Caki2 (cell line): ENCODE data around the gene GPR153. TPM values are rescaled to one million over a fixed set of nuclear protein-coding genes. Genes with fewer than 3 reads are reported as not detected.

ENCODE experiments used
- DNase-seq: peaks from one replicate; pipeline ENCODE4 v3.0.0-alpha.2; 2015; ENCODE audit warnings: low read depth
- in situ Hi-C: cut with HindIII; loops from 2 replicates; pipeline ENCODE4 v1.10.0; 2016; ENCODE audit warnings: low sequenced_read_pairs, low pct_unique_long_range_greater_than_20kb, mixed read lengths
- total RNA-seq: library from RNA; depleted of rRNA; stranded (reverse); fragments of >200 nt; shearing (Covaris generic); gene quantifications from 2 replicates; pipeline ENCODE4 v1.2.3, GENCODE V29; 2014; ENCODE audit warnings: low replicate concordance

GPR153 gene
- total RNA-seq, 1 experiment from 2014 or later = 2.4 TPM

GRCh38 chr1:6273380-6273891, 12.5 kb upstream of the GPR153 start:
- DNase-seq = peak; percentile 73
- in situ Hi-C loops = no loop called here

DNA sequence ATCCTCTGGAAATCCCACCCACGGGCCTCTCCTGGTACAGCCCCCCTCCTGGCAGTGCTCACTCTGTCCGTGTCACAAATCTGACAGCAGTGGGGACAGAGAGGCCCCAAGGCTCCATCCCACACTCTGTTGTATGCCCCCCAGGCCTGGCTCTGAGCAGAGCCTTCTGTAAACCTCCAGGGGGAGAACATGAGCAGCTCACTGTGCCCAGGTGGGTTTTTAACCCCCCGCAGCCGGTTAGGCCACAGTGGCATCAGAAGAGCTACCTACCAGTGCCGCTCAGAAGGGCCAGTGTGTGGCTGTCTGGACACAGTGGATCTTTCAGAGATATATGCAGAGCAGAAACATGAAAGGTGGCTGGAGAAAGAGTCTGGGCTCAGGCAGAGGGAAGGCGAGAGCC, 12.0 kb upstream of the GPR153 start:
- no peak for DNase-seq
- in situ Hi-C loops = no loop called here

DNA sequence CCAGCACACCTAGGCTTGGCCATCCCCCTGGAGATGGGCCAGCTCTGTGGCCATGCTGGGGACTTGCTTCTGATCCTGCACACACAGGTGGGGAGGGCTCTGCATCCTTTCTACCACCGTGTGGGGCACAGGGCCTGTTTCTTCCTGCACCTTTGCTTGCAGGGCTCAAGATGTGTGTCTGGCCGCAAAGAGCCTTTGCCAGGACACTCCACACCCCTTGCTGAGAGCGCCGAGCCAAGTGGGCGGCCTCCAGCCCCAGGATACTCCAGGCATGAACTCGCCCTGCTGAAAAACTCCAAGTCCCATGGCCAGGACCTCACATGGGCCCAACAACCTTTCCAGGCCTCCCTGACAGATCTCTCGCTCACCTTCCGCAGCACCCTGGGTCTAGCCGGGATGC, 11.6 kb upstream of the GPR153 start:
- no peak for DNase-seq
- in situ Hi-C loops = no loop called here

DNA sequence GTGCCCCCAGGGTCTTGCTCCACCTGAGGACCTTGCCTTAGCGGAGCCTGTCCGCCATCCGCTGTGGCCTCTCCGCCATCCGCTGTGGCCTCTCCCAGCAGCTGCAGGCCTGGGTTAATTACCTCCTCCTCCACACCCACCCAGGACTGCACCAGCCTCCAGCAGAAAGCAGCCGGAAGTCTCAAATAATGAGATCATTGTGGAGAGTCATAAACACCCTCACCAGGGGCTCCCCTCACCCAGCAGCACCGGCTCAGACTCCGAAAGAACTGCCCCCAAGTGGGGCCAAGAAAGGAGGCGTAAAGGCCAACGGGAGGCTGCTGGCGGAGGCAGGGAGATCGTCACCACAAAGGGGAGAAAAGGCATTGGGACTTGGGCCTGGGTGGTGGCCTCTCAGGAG, 10.7 kb upstream of the GPR153 start:
- in situ Hi-C loops = no loop called here
- DNase-seq = no peak

- in situ Hi-C loops = no loop called here
- DNase-seq = no peak
Observed at GRCh38 chr1:6271006-6271405, 10.1 kb upstream of the GPR153 start.

- no peak for DNase-seq
- in situ Hi-C loops = no loop called here
Observed at GRCh38 chr1:6270401-6270800, 9.5 kb upstream of the GPR153 start.

DNA sequence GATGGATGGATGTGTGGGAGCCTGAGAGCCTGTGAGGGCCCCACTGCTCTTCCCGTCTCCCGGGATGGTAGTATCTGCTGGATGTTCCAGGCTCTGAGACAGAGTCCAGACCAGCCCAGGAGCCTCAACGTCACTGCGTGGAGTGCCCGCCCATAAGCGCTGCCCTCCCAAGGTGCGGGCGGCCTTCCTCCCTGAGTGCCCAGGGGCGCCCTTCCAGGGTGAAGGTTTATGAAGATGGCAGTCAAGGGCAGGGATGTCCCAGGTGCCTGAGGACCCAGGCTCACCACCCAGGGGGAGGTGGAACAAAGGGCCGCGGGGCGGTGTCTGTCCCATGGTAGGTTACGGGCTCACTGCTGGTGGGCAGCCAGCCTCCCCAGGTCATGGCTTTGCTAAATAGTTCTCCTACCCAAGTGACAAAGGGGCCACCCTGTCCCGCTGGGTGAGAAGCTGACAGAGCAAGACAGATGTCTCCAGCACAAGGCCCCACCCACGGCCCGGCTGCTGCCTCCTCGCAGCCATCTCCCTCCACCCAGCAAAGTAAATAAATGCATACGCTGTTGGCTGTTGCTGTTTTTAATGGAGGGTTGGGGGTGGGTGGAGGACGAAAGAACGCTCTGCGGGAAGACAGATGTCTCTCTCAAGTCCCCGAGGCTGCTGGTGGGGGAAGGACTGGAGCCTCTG, 9.0 kb upstream of the GPR153 start:
- no peak for DNase-seq
- in situ Hi-C loops = no loop called here

DNA sequence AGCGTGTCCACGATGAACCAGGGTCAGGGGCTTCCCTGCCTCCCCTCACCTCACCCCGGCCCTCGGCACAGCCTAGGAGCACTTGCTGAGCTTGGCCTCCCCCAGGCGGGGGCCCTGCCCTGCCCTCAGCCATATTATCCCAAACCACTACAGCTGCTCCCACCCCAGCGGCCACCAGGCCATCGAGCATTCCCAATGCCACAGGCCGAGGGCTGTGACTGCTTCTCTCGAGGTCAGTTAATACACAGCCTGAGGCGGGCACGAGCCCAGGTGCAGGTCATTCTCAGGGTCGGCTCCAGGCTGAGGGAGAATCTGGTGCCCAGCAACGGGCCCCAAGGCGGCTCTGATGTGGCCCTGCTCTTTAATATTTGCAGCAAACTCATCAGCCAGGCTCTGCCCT, 8.4 kb upstream of the GPR153 start:
- in situ Hi-C loops = no loop called here
- no peak for DNase-seq

DNA sequence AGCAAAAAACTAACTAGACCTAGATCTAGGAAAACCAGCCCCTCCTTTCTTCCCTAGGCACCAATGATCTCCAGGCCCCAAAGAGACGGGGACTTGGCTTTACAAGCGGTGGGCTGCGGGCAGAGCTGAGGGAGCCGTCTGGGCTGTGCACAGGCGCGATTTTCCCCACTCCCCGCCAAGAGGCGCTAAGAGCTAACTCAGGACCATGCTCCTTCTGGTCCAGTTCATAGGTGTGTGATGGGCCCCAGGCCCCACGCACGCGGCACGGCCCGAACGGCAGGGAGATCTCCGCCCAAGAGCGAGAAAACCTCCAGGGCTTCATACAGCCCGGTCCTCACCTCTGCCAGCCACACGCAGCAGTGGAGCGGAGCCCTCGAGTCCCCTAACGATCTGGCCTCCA, 7.5 kb upstream of the GPR153 start:
- in situ Hi-C loops = no loop called here
- DNase-seq = no peak

DNA sequence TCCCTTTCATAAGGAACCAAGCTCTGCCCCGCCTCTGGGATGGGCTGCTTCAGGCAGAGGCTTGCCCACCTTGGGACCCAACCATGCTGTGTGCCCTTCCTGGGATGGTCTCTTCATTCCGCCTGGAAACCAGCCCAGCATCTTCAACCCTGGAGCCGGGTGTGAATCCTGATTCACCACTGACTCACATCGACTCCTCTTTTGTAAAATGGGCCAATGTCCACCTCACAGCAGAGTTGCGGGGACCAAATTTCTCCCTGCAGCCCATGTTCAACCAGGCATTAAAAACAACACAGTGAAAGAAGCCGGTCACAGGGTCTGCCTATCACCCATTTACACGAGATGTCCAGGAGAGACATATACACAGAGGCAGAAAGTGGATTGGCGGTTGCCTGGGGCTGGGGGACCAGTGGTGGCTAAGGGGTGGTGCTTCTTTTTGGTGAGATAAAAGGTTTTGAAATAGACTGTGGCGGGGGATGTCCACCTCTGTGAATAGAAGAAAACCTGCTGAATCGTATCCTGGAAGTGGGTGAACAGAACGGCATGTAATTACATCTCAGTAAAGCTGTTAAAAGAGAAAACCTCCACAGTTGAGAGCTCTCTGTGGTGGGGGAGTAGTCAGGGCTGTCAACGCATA, 6.9 kb upstream of the GPR153 start:
- DNase-seq = peak; percentile 67
- in situ Hi-C loops = no loop called here

DNA sequence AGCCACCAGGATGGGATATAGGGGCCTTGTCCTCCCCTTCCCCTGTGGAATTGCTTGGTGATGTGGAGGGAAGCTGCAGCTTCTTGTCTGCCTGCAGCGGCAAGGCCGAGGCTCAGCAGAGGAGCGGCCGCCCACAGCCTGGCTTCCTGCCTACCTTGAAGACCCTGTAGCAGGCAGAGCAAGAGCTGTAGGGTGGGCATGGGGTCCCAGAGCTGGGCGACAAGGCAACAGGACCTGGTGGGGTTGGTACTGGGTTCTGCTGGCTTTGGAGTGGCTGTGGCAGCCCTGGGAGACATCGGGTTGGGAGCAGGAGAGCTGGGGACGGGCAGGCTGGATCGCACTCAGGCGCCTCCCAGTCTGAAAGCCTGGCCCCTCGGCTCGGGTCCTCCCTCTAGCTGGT, 5.7 kb upstream of the GPR153 start:
- in situ Hi-C loops = no loop called here

DNA sequence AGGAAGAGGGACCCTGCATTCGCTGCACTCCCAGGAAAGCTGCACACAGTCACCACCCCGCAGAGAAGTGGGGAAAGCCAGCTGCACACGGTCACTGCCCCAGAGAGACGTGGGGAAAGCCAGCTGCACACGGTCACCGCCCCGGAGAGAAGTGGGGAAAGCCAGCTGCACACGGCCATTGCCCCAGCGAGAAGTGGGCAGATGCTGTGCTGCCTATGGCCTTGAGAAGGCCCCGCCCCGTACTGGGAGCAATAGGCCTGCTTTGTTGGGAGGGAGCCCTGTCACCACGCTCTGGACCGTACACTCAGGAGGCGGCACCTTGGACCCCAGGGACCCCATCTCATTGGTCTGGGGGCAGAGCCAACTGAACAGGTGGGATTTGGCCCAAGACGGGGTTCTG, 4.3 kb upstream of the GPR153 start:
- no peak for DNase-seq
- in situ Hi-C loops = no loop called here

More for the DNA sequence above, 5.7 kb upstream of the GPR153 start:
- DNase-seq = no peak

DNA sequence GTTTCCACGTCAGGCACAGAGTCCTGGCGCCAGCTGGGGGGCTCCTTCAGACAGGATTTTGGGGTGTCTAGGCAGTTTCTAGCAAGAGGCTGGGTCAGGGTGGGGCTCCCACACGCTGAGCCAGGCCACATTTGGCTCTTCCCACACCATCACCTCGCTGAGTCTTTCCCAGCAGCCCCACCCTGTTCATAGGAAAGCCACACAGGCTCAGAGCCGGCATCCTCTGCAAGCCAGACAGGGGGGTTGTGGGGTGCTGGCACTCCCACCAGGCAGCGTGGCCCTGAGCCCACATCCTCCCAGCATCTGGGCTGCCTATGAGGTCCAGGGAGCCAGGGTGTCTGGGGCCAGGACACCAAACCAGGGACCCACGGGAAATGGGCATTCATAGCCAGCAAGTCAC, 2.8 kb upstream of the GPR153 start:
- in situ Hi-C loops = no loop called here
- no peak for DNase-seq

DNA sequence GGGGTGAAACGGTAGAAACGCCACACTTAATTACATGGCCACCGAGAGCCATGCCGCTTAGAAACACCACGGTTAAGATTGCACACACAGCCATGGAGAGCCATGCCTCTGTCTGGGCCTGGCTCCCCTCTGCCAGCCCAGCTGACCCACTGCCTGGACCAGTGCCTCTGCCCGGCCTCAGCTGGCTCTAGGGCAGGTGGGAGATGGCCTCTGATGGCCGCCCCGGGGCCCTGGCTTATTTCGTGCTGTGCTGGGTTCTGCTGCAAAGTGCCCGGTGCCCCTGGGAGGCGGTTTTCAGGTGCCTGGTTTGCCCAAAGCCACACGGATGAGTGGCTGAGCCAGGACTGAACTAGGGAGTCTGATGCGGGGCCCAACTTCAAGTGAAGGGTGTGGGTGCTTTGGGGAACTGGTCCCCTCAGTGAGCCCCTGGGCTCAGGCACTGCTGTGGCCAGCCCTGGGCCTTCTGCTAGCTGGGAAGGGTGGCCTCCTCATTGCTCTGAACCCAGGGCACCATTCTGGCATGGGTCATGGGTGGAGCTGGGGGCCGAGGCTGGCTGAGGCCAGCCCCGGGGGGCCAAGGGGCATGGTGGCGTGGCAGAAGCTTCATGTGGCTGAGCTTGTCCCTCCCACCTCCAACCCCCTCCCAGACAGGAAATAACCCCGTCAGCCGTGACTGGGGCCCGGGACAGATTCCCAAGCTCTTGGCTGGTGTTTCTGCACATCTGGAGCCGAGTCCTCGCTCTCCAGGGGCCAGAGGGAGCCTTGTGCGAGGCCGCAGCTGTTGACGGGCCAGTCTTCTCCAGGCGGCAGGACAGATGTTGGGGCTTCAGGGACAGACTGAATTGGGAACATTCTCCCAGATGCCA, 1.9 kb upstream of the GPR153 start:
- no peak for DNase-seq
- in situ Hi-C loops = no loop called here

DNA sequence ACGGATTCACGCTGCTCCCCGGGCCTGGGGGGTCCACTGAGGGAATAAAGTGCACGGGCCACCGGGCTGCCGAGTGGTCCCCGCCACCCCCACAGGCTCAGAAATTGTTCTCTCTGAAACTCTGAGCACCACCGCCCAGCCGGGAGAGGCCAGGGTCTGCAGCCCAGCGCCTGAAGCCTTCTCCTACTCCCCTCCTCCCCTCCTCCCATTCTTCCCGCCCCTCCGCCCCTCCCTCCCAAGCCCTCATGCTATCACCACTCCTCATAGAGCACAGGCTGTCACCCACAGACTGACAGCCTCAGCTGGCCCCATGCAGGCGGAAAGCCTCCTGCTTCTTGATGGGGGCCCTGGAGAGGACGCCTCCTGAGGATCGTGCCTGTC, 707 bp upstream of the GPR153 start:
- in situ Hi-C loops = no loop called here
- no peak for DNase-seq

GRCh38 chr1:6260433-6260934, 414 bp downstream of the GPR153 start:
- DNase-seq = no peak

GRCh38 chr1:6259491-6260362, 1.2 kb downstream of the GPR153 start:
- in situ Hi-C loops = no loop called here
- DNase-seq = peak; percentile 71

More at GRCh38 chr1:6260433-6260934, 414 bp downstream of the GPR153 start:
- in situ Hi-C loops = no loop called here

DNA sequence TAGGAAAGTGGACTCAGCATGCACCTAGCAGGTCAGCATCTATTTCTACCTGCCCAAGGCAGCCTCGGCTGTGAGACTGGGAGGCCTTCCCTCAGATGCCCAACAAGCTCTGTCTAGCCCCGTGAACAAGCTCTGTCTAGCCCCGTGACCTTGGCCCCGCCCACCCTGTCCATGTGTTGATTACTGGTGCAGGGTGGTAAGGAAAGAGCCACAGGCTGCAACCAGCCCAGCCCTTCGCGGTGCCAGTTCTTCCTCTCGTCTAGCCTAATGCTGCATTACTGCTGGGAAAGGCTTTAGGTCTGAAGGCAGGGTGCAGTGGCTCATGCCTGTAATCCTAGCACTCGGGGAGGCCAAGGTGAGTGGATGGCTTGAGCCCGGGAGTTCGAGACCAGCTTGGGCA, 2.2 kb downstream of the GPR153 start:
- in situ Hi-C loops = no loop called here
- DNase-seq = no peak
